OCI-LY7 (cell line): ENCODE data around the gene ABHD18. TPM values are rescaled to one million over a fixed set of nuclear protein-coding genes. Genes with fewer than 3 reads are reported as not detected.
"Not testable (repeated sequence)": the region's sequence is repeated elsewhere in the genome, so short reads cannot be mapped to it uniquely, and the experiment has no call there.

ENCODE experiments used
- BruUV-seq: library from RNA; stranded (reverse); fragments of 400-500 nt; replicated peaks from 2 replicates; lab custom pipeline; 2021; lab: Mats Ljungman, UMichigan
- CTCF ChIA-PET: fragments of 300-600 bp; sonication (Branson Sonifier 250); formaldehyde crosslinking; loops from one replicate; lab custom pipeline; 2022; ENCODE audit warnings: antibody characterized with exemption; ENCODE audit not compliant: unreplicated experiment; lab: Charles Lee
- POLR2A ChIA-PET: fragments of 300-600 bp; sonication (Branson Sonifier 250); formaldehyde crosslinking; loops from one replicate; lab custom pipeline; 2022; ENCODE audit warnings: antibody characterized with exemption; lab: Charles Lee
- DNase-seq: peaks from one replicate; pipeline ENCODE4 v3.0.0-alpha.2; 2015; ENCODE audit warnings: low spot score
- H2AFZ ChIP-seq: fragments of 200-600 bp; sonication (generic), shearing (Covaris generic); 2 replicates; pipeline ENCODE4 v1.6.1; 2014; ENCODE audit warnings: mild to moderate bottlenecking, antibody characterized with exemption, low read length, moderate library complexity
- H3K27ac ChIP-seq: fragments of 200-600 bp; sonication (generic); 2 replicates; pipeline ENCODE4 v1.5.1; 2014; ENCODE audit warnings: mixed run types, low read depth, mild to moderate bottlenecking, moderate library complexity, low read length, inconsistent platforms; ENCODE audit not compliant: poor library complexity, severe bottlenecking
- H3K36me3 ChIP-seq: fragments of 200-600 bp; sonication (generic); 2 replicates; pipeline ENCODE4 v1.6.1; 2014; ENCODE audit warnings: mild to moderate bottlenecking, antibody characterized with exemption, low read length, moderate library complexity, mixed read lengths; ENCODE audit not compliant: insufficient read depth
- H3K4me1 ChIP-seq: fragments of 200-600 bp; sonication (generic); 2 replicates; pipeline ENCODE4 v1.5.1; 2014; ENCODE audit warnings: mild to moderate bottlenecking, low read length; ENCODE audit not compliant: insufficient read depth, poor library complexity, severe bottlenecking
- H3K4me2 ChIP-seq: fragments of 200-600 bp; sonication (generic); 2 replicates; pipeline ENCODE4 v1.6.1; 2014; ENCODE audit warnings: mild to moderate bottlenecking, low read length
- H3K4me3 ChIP-seq: fragments of 200-600 bp; sonication (generic); 2 replicates; pipeline ENCODE4 v1.5.1; 2014; ENCODE audit warnings: mild to moderate bottlenecking, low read depth, low read length; ENCODE audit not compliant: poor library complexity, severe bottlenecking
- H3K79me2 ChIP-seq: fragments of 200-600 bp; sonication (generic); 2 replicates; pipeline ENCODE4 v1.6.1; 2016; ENCODE audit warnings: low read depth, mild to moderate bottlenecking, low read length, moderate library complexity, mixed read lengths; ENCODE audit not compliant: insufficient read depth
- H3K9me2 ChIP-seq: fragments of 200-600 bp; sonication (generic); 2 replicates; pipeline ENCODE4 v1.6.1; 2016; ENCODE audit warnings: mild to moderate bottlenecking, low read length, mixed read lengths; ENCODE audit not compliant: insufficient read depth
- H3K9me3 ChIP-seq: fragments of 200-600 bp; sonication (generic); 2 replicates; pipeline ENCODE4 v1.6.1; 2014; ENCODE audit warnings: mild to moderate bottlenecking, mixed run types, low read length, mixed read lengths
- H4K20me1 ChIP-seq: fragments of 200-600 bp; sonication (generic); 2 replicates; pipeline ENCODE4 v1.6.1; 2014; ENCODE audit warnings: mild to moderate bottlenecking, antibody characterized with exemption, low read length, moderate library complexity, mixed read lengths; ENCODE audit not compliant: insufficient read depth
- CTCF ChIP-seq: fragments of 200-600 bp; sonication (generic); conservative IDR thresholded peaks from 2 replicates; pipeline ENCODE4 v1.5.1; 2014; ENCODE audit warnings: mild to moderate bottlenecking, antibody characterized with exemption, low read length, moderate library complexity, mixed read lengths
- EZH2phosphoT487 ChIP-seq: fragments of 200-600 bp; sonication (generic); IDR thresholded peaks from 2 replicates; pipeline ENCODE4 v1.6.1; 2018; ENCODE audit warnings: low read depth, borderline replicate concordance, mild to moderate bottlenecking, mixed run types, antibody characterized with exemption, low read length, moderate library complexity, mixed read lengths
- intact Hi-C: fragments of 100-400 bp; cut with micrococcal nuclease; formaldehyde crosslinking; loops from one replicate; pipeline ENCODE4 v1.10.0; 2022; ENCODE audit not compliant: unreplicated experiment
- total RNA-seq, 2 experiments: library from RNA; depleted of rRNA in 1 of 2; stranded (reverse); fragments of >200 nt in 1 of 2; shearing (Covaris generic) in 1 of 2; gene quantifications; 2 replicates each; pipeline ENCODE4 v1.2.3, GENCODE V29; 2014 to 2022

ABHD18 gene
- total RNA-seq, 2 experiments from 2014 or later: 10.4 to 12.7 TPM

GRCh38 chr4:127968586-127968985 lies 3.4 kb downstream of the ABHD18 start:
- Histone ChIP-seq H3K9me2 (no peaks in the 10 kb centered on the region), H3K27ac (no peak overlapping the region), H3K36me3 (peaks cover 5% of the 10 kb centered on the region), H3K4me3 (no peak overlapping the region), H3K9me3 (no peaks in the 10 kb centered on the region), H3K4me1 (peaks cover 8% of the 10 kb centered on the region), H4K20me1 (0 out of 2 replicates have a peak, but pooled peaks cover 4% of the 10 kb centered on the region), H3K79me2 (peaks cover 17% of the 10 kb centered on the region; the same call in 1 of the 2 replicates), H3K4me2 (no peak overlapping the region), H2AFZ (no peak overlapping the region)
- no TSS peak for BruUV-seq
- no peak for DNase-seq
- intact Hi-C loops: loop anchor here (5.0 to 10.0 kb wide), 2 partner anchors 844 to 1126 kb away; partner anchors contain the start of genes C4orf33 and SCLT1
- no peak for TF ChIP-seq CTCF
- no peak for TF ChIP-seq EZH2phosphoT487
- ChIA-PET POLR2A (interaction anchor here (0.5 to 0.8 kb wide), 3 partner anchors 23 to 81 kb away, joined by 3 to 5 read pairs (median 3); no protein-coding TSS in a partner anchor), CTCF (no interaction called here)

- H3K9me2 ChIP-seq, H2AFZ ChIP-seq, H3K4me1 ChIP-seq, intact Hi-C loops, H3K9me3 ChIP-seq, BruUV-seq, H3K27ac ChIP-seq, DNase-seq, CTCF ChIA-PET, H3K36me3 ChIP-seq, H3K4me3 ChIP-seq, H3K4me2 ChIP-seq, H4K20me1 ChIP-seq: not testable (repeated sequence)
- POLR2A ChIA-PET: interaction anchor here (0.7 to 0.9 kb wide), 2 partner anchors 21 to 90 kb away, joined by 8 to 12 read pairs; partner anchors contain the start of gene LARP1B
- H3K79me2 ChIP-seq: peaks cover 15% of the 10 kb centered on the region; the same call in 1 of the 2 replicates
Observed at GRCh38 chr4:127970925-127971324, 5.7 kb downstream of the ABHD18 start.

GRCh38 chr4:127975121-127975770 lies 10.0 kb downstream of the ABHD18 start:
- Histone ChIP-seq H2AFZ (no peak overlapping the region), H4K20me1 (no peaks in the 10 kb centered on the region), H3K4me2 (no peak overlapping the region), H3K4me1 (no peaks in the 10 kb centered on the region), H3K9me3 (0 out of 2 replicates have a peak, but pooled peaks cover 4% of the 10 kb centered on the region), H3K79me2 (no peaks in the 10 kb centered on the region), H3K9me2 (no peaks in the 10 kb centered on the region), H3K27ac (no peak overlapping the region), H3K4me3 (no peak overlapping the region), H3K36me3 (peaks cover 12% of the 10 kb centered on the region)
- CTCF ChIA-PET: no interaction called here
- intact Hi-C loops: no loop called here
- POLR2A ChIA-PET: no interaction called here
- DNase-seq: no peak
- no TSS peak for BruUV-seq
- TF ChIP-seq CTCF: no peak
- no peak for TF ChIP-seq EZH2phosphoT487
